Aorta (tissue), 5 donors: ENCODE measurements around the gene THTPA. TPM values are rescaled to one million over a fixed set of nuclear protein-coding genes. Genes with fewer than 3 reads are reported as not detected.
"Not testable (repeated sequence)": the region's sequence is repeated elsewhere in the genome, so short reads cannot be mapped to it uniquely, and the experiment has no call there.

Experiments
- ATAC-seq: fragments of 200-7000 bp; cut with Tn5 transposase; one replicate; pipeline ENCODE4 v1.9.1; 2022; ENCODE audit warnings: moderate library complexity; ENCODE audit not compliant: low FRiP score
- DNase-seq, 2 donors: peaks; one replicate each; pipeline ENCODE4 v3.0.0-alpha.2; 2020
- H3K27ac ChIP-seq, 2 donors: one replicate each; pipeline ENCODE4 v1.5.1; 2013; ENCODE audit warnings: low read length in 2 of 2, mild to moderate bottlenecking in 2 of 2, moderate library complexity in 2 of 2, control low read depth in 1 of 2, inconsistent platforms in 1 of 2, low read depth in 1 of 2
- H3K27me3 ChIP-seq, 2 donors: one replicate each; pipeline ENCODE4 v1.6.1; 2013; ENCODE audit warnings: control low read depth in 1 of 2, low read length in 1 of 2, mild to moderate bottlenecking in 1 of 2, moderate library complexity in 1 of 2; ENCODE audit not compliant: insufficient read depth in 2 of 2, control insufficient read depth in 1 of 2
- H3K36me3 ChIP-seq, 2 donors: one replicate each; pipeline ENCODE4 v1.6.1; 2013; ENCODE audit warnings: control low read depth in 1 of 2, low read length in 1 of 2, mild to moderate bottlenecking in 1 of 2; ENCODE audit not compliant: insufficient read depth in 2 of 2, control insufficient read depth in 1 of 2
- H3K4me1 ChIP-seq, 2 donors: one replicate each; pipeline ENCODE4 v1.6.1; 2013; ENCODE audit warnings: low read length in 2 of 2, control low read depth in 1 of 2, mild to moderate bottlenecking in 1 of 2, moderate library complexity in 1 of 2; ENCODE audit not compliant: insufficient read depth in 2 of 2, control insufficient read depth in 1 of 2
- H3K4me3 ChIP-seq, 2 donors: one replicate each; pipeline ENCODE4 v1.5.1; 2013; ENCODE audit warnings: low read length in 2 of 2, control low read depth in 1 of 2, mild to moderate bottlenecking in 1 of 2
- H3K9me3 ChIP-seq: one replicate; pipeline ENCODE4 v1.6.1; 2013; ENCODE audit warnings: mild to moderate bottlenecking, low read length; ENCODE audit not compliant: control insufficient read depth
- WGBS, 2 donors: extraction: QIAGEN DNeasy Blood & Tissue Kit; methylation state at CpG; one replicate each; pipeline ENCODE4 v1.1.7; 2013; 5-methylcytosine and 5-hydroxymethylcytosine counted together
- intact Hi-C, 2 donors: fragments of 100-400 bp; cut with DNase I; formaldehyde crosslinking; loops; one replicate each; pipeline versions ENCODE4 v1.14.2 to v1.15.0; 2022
- polyA plus RNA-seq, 2 donors: library from polyadenylated mRNA; stranded (reverse); fragments of 200-250 nt; gene quantifications; one replicate each; pipeline ENCODE4 v1.2.3, GENCODE V29; 2013
- total RNA-seq, 2 donors: library from RNA; stranded (reverse); fragmentation: NEBNext Ultra II Directional; extraction: Animal tissue kit (Norgen Biotek cat#: 25700); gene quantifications; one replicate each; pipeline ENCODE4 v1.2.1, GENCODE V29; 2021
- donor health status: healthy with polysubstance abuse.
- donor health status: Bipolar disorder and iron deficiency.
- donor health status: DM: no; HTN: no; CAD: no.
- donor health status: DM: no; HTN: no; CAD: no.
- donor health status: DM: yes; HTN: yes; CAD: no.

THTPA gene
- total and polyA plus RNA-seq, 4 donors = 13.0 to 24.0 (median 13.8) TPM

DNA sequence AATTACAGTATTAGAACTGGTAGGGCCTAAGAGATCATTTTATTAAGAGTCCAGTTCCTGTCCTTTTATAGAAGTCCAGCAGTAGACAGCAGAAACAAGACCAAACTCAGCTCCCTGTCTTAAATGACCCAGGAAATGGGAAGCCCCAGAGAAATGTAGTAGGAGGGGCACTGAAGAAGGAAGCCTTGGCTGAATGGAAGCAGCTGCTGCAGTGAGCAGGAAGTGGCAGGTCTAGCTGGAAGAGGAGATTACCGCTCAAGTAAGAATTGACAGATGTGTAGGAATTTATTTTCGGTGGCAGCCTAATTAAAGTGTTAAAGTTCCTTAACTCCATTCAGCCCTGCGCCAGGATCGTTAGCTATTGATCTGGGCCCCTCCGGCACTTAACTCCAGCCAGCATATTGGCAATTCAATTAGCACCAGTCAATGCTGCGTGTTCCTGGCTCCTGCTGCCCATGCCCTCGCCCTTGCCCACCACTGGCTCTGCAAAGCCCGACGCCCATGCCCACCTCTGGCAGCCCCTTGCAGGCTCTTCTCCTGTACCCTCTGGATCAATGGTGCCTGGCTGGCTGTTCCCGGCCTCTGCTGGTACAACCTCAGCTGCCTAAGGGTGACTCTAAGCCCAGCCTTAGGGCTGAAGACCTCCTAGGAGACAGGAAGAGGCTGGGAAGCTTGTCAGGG is 25.6 kb upstream of the THTPA start:
- no peaks in the 10 kb centered on the region for H3K27me3 ChIP-seq
- H3K4me3 ChIP-seq = no peak overlapping the region
- intact Hi-C loops = no loop called here
- H3K36me3 ChIP-seq = no peaks in the 10 kb centered on the region
- no peak overlapping the region for H3K27ac ChIP-seq
- ATAC-seq = no peak
- WGBS, 2 donors = 79 to 86% methylated on average over 10 of the region's 10 CpGs
- H3K9me3 ChIP-seq = no peaks in the 10 kb centered on the region
- no peak for DNase-seq
- H3K4me1 ChIP-seq = no peaks in the 10 kb centered on the region

DNA sequence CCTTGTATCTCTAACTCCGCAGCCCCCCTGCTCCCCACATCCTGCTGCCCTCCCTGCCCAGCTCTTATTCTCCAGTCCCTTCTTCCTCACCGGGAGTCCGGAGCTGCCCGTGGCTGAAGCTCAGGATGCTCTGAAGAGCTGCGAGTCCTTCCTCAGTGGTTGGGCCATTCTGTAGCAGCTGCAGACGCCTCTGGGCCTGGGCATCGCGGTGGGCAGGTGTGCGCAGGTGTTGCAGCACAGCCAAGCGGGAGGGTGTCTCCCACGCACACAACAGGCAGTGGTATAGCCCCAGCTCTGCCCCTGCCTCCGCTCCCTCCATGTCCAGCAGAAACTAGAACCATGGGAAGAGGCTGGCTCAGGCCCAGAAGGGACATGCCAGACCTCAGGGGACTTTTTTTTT is 24.7 kb upstream of the THTPA start:
- no peak overlapping the region for H3K27ac ChIP-seq
- WGBS, 2 donors = 93 to 97% methylated on average over 12 of the region's 12 CpGs
- H3K36me3 ChIP-seq = no peaks in the 10 kb centered on the region
- no peaks in the 10 kb centered on the region for H3K4me1 ChIP-seq
- no peak for DNase-seq
- no peak overlapping the region for H3K4me3 ChIP-seq
- no peaks in the 10 kb centered on the region for H3K9me3 ChIP-seq
- no peaks in the 10 kb centered on the region for H3K27me3 ChIP-seq
- intact Hi-C loops = no loop called here
- ATAC-seq = no peak

DNA sequence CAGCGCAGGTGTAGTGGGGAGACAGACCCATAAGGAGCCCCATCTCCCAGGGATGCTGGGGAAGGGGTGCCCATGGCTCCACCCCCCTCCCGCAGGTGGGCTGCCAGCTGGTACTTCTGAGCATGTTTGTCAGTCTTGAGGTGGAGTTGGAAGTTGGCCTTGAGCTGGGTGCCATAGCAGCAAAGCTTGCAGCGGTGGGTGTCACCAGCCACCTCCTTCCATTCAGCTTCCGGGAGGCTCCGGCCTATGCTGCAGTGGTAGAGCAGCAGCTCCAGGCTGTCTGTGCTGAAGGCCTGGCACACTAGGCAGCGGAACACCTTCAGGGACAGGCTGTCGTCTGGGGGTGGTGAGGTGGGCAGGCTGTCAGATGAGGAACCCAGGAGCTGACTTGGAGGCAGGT is 23.4 kb upstream of the THTPA start:
- Histone ChIP-seq H3K27ac (no peak overlapping the region), H3K9me3 (no peaks in the 10 kb centered on the region), H3K27me3 (no peaks in the 10 kb centered on the region), H3K4me1 (no peaks in the 10 kb centered on the region), H3K36me3 (no peaks in the 10 kb centered on the region), H3K4me3 (no peak overlapping the region)
- 91 to 95% methylated on average over 7 of the region's 7 CpGs for WGBS, 2 donors
- DNase-seq (no peak), ATAC-seq (no peak)
- intact Hi-C loops = no loop called here

DNA sequence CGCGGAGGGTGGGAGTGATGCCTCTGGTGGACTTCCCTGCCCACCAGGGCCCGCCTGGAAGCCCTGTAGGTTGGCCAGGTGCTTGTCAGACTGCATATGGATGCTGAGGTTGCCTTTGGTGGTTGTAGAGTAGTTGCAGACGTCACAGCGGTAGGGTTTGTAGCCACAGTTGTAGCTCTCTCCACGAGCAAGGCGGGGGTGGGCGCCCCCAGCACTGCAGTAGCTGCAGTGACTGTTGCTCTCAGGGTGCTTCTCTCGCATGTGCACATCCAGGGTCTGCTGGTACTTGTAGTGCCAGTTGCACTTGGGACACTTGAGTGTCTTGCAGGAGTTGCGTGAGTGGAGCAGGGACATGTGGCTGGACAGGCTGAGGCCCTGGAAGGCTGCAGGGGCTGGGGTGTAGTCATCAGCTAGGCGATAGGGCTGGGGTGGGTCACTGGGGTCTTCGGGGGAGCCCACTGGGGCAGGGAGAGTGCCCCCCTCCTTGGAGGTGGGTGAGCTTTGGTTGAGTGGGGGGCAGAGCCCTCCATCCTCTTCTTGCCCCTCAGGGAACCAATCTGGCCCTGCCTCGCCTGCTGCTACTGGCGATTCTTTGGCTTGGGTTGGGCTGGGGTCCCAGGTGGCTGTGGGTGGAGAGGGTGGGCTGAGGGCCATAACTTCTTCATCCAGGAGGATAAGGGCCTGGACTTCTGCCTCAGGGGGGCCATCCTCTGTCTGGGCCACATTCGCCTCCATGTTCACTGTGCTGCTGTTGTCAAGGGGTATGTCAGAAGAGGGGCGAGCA is 22.2 kb upstream of the THTPA start:
- no peaks in the 10 kb centered on the region for H3K27me3 ChIP-seq
- no peaks in the 10 kb centered on the region for H3K4me1 ChIP-seq
- no peaks in the 10 kb centered on the region for H3K9me3 ChIP-seq
- DNase-seq (no peak), ATAC-seq (no peak)
- no peak overlapping the region for H3K4me3 ChIP-seq
- intact Hi-C loops = no loop called here
- H3K36me3 ChIP-seq = no peaks in the 10 kb centered on the region
- 88 to 92% methylated on average over 15 to 16 of the region's 16 CpGs for WGBS, 2 donors
- no peak overlapping the region for H3K27ac ChIP-seq

DNA sequence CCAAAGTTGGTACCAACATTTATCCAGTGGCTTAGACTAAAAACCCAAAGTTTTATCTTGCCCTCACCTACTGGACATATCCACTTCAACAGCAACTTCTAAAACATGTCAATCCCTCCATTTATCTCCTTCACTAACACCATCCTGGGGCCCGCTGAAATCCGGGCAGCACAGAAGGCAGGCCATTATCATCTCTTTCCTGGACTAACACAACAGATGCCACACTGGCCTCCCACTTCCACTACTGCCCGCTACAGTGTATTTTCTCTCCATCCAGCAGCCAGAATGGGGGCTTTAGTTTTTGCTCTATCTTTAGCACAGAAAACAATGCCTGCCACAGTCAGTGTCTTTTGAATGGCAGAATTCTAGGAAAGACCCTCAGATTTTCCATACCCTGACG is 20.1 kb upstream of the THTPA start:
- ATAC-seq = no peak
- DNase-seq = no peak
- Histone ChIP-seq H3K36me3 (no peaks in the 10 kb centered on the region), H3K4me3 (no peak overlapping the region), H3K4me1 (no peaks in the 10 kb centered on the region), H3K27me3 (no peaks in the 10 kb centered on the region), H3K27ac (no peak overlapping the region), H3K9me3 (no peaks in the 10 kb centered on the region)
- intact Hi-C loops = no loop called here
- 77 to 83% methylated on average over 4 of the region's 4 CpGs for WGBS, 2 donors

DNA sequence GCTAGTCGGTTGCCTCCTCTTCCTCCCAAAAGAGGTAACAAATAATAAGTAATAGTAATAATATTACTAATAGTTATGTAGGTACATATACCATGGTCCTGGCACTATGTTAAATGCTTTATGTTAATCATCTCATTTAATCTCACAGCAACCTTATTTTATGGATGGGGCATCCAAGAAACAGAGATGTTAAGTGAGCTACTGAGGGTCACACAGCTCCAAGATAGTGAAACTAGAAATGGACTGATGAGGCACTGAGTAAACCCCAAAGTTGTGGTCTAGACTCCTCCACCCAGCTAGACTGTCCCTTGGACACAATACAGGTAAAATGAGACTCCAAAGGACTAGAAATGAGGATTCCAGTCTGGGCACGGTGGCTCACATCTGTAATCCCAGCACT is 19.6 kb upstream of the THTPA start:
- 91 to 92% methylated on average over 2 of the region's 2 CpGs for WGBS, 2 donors
- no peak overlapping the region for H3K27ac ChIP-seq
- no peaks in the 10 kb centered on the region for H3K36me3 ChIP-seq
- ATAC-seq (no peak), DNase-seq (no peak)
- intact Hi-C loops = no loop called here
- no peaks in the 10 kb centered on the region for H3K9me3 ChIP-seq
- H3K27me3 ChIP-seq = no peaks in the 10 kb centered on the region
- no peak overlapping the region for H3K4me3 ChIP-seq
- no peaks in the 10 kb centered on the region for H3K4me1 ChIP-seq

DNA sequence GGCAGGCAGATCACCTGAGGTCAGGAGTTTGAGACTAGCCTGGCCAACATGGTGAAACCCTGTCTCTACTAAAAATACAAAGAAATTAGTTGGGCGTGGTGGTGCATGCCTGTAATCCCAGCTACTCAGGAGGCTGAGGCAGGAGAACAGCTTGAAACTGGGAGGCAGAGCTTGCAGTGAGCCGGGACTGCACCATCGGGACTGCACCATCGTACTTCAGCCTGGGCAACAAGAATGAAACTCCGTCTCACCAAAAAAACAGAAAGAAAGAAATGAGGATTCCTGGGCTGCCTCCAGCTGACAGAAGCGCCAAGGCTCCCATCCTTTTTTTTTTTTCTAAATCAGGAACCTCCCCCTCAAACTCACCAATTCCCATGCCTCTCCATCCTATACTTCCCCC is 19.2 kb upstream of the THTPA start:
- intact Hi-C loops, H3K4me3 ChIP-seq: not testable (repeated sequence)

DNA sequence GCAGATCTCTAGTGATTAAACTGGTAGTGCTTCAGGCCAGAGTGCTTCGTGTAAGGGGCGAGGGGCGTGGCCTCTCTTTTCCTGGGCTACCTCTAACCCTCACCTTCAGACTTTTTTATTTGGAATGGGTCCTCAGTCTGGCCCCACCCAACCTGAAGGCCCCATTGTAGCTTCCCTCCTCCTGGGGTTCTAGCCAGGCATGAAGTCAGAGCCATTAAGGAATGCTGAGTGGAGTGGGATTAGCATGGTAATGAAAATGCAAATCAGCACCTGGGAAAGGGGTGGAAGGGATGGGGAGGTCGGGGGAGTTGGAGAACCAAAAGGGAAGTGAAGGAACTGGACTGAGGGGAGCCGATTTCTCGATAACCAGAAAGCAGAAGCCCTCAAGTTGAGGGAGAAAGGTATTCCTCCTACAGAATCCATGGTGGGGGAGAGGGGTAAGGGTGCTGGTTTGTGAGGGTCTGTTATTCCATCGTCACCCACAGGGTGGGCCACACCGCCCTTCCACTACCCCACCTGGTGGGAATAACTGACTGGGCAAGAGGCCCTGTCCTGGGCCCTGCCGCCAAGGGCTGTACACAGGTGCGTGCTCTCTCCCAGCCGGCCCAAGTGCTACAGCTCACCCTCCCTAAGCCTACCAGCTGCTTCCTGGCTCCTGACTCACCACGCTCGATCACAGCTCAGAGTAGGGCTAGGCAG is 18.6 kb upstream of the THTPA start:
- Histone ChIP-seq H3K9me3 (no peaks in the 10 kb centered on the region), H3K4me1 (no peaks in the 10 kb centered on the region), H3K36me3 (no peaks in the 10 kb centered on the region), H3K4me3 (no peak overlapping the region), H3K27me3 (no peaks in the 10 kb centered on the region), H3K27ac (no peak overlapping the region)
- ATAC-seq (no peak), DNase-seq (no peak)
- WGBS, 2 donors = 54 to 59% methylated on average over 13 of the region's 13 CpGs
- intact Hi-C loops = no loop called here

More for the DNA sequence above, 19.2 kb upstream of the THTPA start:
- DNase-seq, H3K27ac ChIP-seq, H3K36me3 ChIP-seq, H3K27me3 ChIP-seq, H3K4me1 ChIP-seq, H3K9me3 ChIP-seq, ATAC-seq: not testable (repeated sequence)
- 85 to 86% methylated on average over 6 of the region's 6 CpGs for WGBS, 2 donors
